ENCODE measurements around the gene HFE. TPM values are rescaled to one million over a fixed set of nuclear protein-coding genes. Genes with fewer than 3 reads are reported as not detected.

Gene HFE
- total RNA-seq, 6 experiments from 2014 or later: 16.1 to 21.7 (median 18.3) TPM

- H3K4me1 Mint-ChIP-seq (ENCODE audit: low read depth): peaks cover 46% of the 10 kb centered on the region
- H3K9me3 Mint-ChIP-seq: no peaks in the 10 kb centered on the region
- H3K27ac Mint-ChIP-seq: peak overlapping the region; percentile 94
- peaks cover 7% of the 10 kb centered on the region for H3K27me3 Mint-ChIP-seq (ENCODE audit: insufficient read depth)
- H3K36me3 Mint-ChIP-seq (ENCODE audit: low read depth): no peaks in the 10 kb centered on the region
- peak overlapping the region; percentile 88 for H3K4me3 Mint-ChIP-seq
- DNase-seq: peak; percentile 53
- TF ChIP-seq CTCF (IDR thresholded peaks at IDR 0.05): no peak
These were observed 16.0 kb downstream of the HFE start for GRCh38 chr6:26103141-26103769.

GRCh38 chr6:26103770-26104456 is 16.7 kb downstream of the HFE start:
- DNase-seq: peak; percentile 90
- Mint-ChIP-seq H3K4me3 (peak overlapping the region; percentile 88), H3K27ac (peak overlapping the region; percentile 94), H3K9me3 (no peaks in the 10 kb centered on the region), H3K36me3 (ENCODE audit: low read depth) (no peaks in the 10 kb centered on the region), H3K27me3 (ENCODE audit: insufficient read depth) (peaks cover 7% of the 10 kb centered on the region), H3K4me1 (ENCODE audit: low read depth) (peaks cover 46% of the 10 kb centered on the region)
- peak; percentile 70 for TF ChIP-seq CTCF (IDR thresholded peaks at IDR 0.05)

GRCh38 chr6:26104457-26105108 is 17.4 kb downstream of the HFE start:
- TF ChIP-seq CTCF (IDR thresholded peaks at IDR 0.05): no peak
- Mint-ChIP-seq H3K4me1 (ENCODE audit: low read depth) (peaks cover 47% of the 10 kb centered on the region), H3K4me3 (peak overlapping the region; percentile 88), H3K27me3 (ENCODE audit: insufficient read depth) (peaks cover 7% of the 10 kb centered on the region), H3K9me3 (no peaks in the 10 kb centered on the region), H3K36me3 (ENCODE audit: low read depth) (no peaks in the 10 kb centered on the region), H3K27ac (peak overlapping the region; percentile 94)
- DNase-seq: no peak

GRCh38 chr6:26105109-26105730 is 18.0 kb downstream of the HFE start:
- no peak for DNase-seq
- Mint-ChIP-seq H3K36me3 (ENCODE audit: low read depth) (no peaks in the 10 kb centered on the region), H3K4me1 (ENCODE audit: low read depth) (peaks cover 52% of the 10 kb centered on the region), H3K27ac (peak overlapping the region; percentile 55; the same call in 1 of the 2 replicates), H3K27me3 (ENCODE audit: insufficient read depth) (peaks cover 7% of the 10 kb centered on the region), H3K4me3 (no peak overlapping the region), H3K9me3 (no peaks in the 10 kb centered on the region)
- TF ChIP-seq CTCF (IDR thresholded peaks at IDR 0.05): no peak

GRCh38 chr6:26105842-26106241 is 18.6 kb downstream of the HFE start:
- no peaks in the 10 kb centered on the region for H3K36me3 Mint-ChIP-seq (ENCODE audit: low read depth)
- H3K27ac Mint-ChIP-seq: no peak overlapping the region; the same call in 1 of the 2 replicates
- TF ChIP-seq CTCF (IDR thresholded peaks at IDR 0.05): no peak
- H3K4me1 Mint-ChIP-seq (ENCODE audit: low read depth): peaks cover 52% of the 10 kb centered on the region
- peaks cover 7% of the 10 kb centered on the region for H3K27me3 Mint-ChIP-seq (ENCODE audit: insufficient read depth)
- no peak overlapping the region; the same call in 1 of the 2 replicates for H3K4me3 Mint-ChIP-seq
- peak; percentile 21 for DNase-seq
- no peaks in the 10 kb centered on the region for H3K9me3 Mint-ChIP-seq
